Gastrocnemius medialis (tissue), 4 donors: ENCODE results near the gene ZNF611.

Experiments used
- POLR2A ChIP-seq, 2 donors: fragments of 450-650 bp; IDR thresholded peaks; one replicate each; pipeline ENCODE4 v1.6.1; 2017; ENCODE audit warnings: antibody characterized with exemption in 2 of 2, mild to moderate bottlenecking in 2 of 2, moderate library complexity in 2 of 2
- TF ChIP-seq, protein P1 (sequence below), 5 experiments: fragments of 450-650 bp in 3 of 5; fragments of 200-600 bp in 2 of 5; sonication (generic) in 2 of 5; IDR thresholded peaks in 4 of 5; conservative IDR thresholded peaks in 1 of 5; 1 replicate in 4 of 5; 2 replicates in 1 of 5; pipeline ENCODE4 v1.5.1; 2016 to 2019; ENCODE audit warnings: antibody characterized with exemption in 5 of 5, mild to moderate bottlenecking in 3 of 5, moderate library complexity in 3 of 5

DNA sequence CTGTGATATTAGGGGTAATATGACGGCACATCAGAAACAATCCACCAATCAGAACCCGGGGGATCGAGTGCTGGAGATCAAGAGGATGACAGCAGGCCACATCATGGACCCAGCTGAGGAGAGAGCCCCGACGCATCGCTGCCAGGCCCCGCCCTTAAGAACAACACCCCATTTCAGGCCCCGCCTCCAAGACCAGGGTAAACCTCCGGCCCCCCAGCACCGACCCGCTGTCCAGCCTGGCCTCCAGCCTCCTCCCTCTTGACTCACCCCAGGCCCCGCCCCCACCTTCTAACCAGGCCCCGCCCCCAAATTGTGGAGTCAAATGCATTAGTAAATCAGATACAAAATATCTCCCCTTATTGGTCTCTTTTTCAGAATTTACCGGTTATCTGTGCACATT lies 4.7 kb upstream of the ZNF611 start:
- TF ChIP-seq, protein P1, sequence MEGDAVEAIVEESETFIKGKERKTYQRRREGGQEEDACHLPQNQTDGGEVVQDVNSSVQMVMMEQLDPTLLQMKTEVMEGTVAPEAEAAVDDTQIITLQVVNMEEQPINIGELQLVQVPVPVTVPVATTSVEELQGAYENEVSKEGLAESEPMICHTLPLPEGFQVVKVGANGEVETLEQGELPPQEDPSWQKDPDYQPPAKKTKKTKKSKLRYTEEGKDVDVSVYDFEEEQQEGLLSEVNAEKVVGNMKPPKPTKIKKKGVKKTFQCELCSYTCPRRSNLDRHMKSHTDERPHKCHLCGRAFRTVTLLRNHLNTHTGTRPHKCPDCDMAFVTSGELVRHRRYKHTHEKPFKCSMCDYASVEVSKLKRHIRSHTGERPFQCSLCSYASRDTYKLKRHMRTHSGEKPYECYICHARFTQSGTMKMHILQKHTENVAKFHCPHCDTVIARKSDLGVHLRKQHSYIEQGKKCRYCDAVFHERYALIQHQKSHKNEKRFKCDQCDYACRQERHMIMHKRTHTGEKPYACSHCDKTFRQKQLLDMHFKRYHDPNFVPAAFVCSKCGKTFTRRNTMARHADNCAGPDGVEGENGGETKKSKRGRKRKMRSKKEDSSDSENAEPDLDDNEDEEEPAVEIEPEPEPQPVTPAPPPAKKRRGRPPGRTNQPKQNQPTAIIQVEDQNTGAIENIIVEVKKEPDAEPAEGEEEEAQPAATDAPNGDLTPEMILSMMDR (IDR thresholded peaks at IDR 0.05 in 4 of 5, conservative IDR thresholded peaks at IDR 0.05 in 1 of 5): no peak
- TF ChIP-seq POLR2A (IDR thresholded peaks at IDR 0.05): no peak
